ENCODE measurements around the gene TFR2. TPM values are rescaled to one million over a fixed set of nuclear protein-coding genes. Genes with fewer than 3 reads are reported as not detected.

The TFR2 gene
- total and polyA plus RNA-seq, 2 of the 4 experiments (the other 2 are of a cell fraction), result 0.18 to 0.50 TPM

GRCh38 chr7:100620239-100620638, 21.1 kb downstream of the TFR2 start:
- H3K9ac ChIP-seq (ENCODE audit: low read depth, low read length), result no peak overlapping the region
- H3K36me3 ChIP-seq (ENCODE audit: control insufficient read depth, insufficient read depth, low read length), result peaks cover 4% of the 10 kb centered on the region
- H2BK20ac ChIP-seq (ENCODE audit: low read depth, low read length), result no peak overlapping the region
- H3K27ac ChIP-seq (ENCODE audit: insufficient read depth, low read length), result no peak overlapping the region
- no peak overlapping the region for H3K18ac ChIP-seq (ENCODE audit: low read depth, low read length)
- H3K79me1 ChIP-seq (ENCODE audit: low read depth in 1 of 2, low read length in 2 of 2), result no peaks in the 10 kb centered on the region; a peak in 1 of 4 replicates
- no peak overlapping the region for H4K5ac ChIP-seq (ENCODE audit: low read depth, low read length)
- no peak overlapping the region for H3K23ac ChIP-seq (ENCODE audit: low read depth, low read length)
- dilution Hi-C loops (cut with HindIII; ENCODE audit: low sequenced_read_pairs, unreplicated experiment) (no loop called here), intact Hi-C loops (cut with micrococcal nuclease) (no loop called here), in situ Hi-C loops (cut with MboI; ENCODE audit: low sequenced_read_pairs) (no loop called here)
- H2AK9ac ChIP-seq (replicated peaks; ENCODE audit: low read depth, low read length, poor library complexity), result no peak overlapping the region
- no TSS peak for BruUV-seq (replicated peaks)
- no peaks in the 10 kb centered on the region for H3K9me3 ChIP-seq (ENCODE audit: control insufficient read depth, insufficient read depth, low read length)
- H2AK5ac ChIP-seq (ENCODE audit: low read depth, low read length), result no peak overlapping the region
- no peak for ATAC-seq (ENCODE audit: low read depth)
- H3K4me1 ChIP-seq (ENCODE audit: control insufficient read depth, insufficient read depth, low read length), result no peaks in the 10 kb centered on the region
- no peaks in the 10 kb centered on the region for H3K27me3 ChIP-seq (ENCODE audit: control insufficient read depth, insufficient read depth, low read length)
- no peak overlapping the region for H4K91ac ChIP-seq (ENCODE audit: insufficient read depth, low read depth, low read length)
- H3K9me1 ChIP-seq (ENCODE audit: insufficient read depth, low read length), result no peaks in the 10 kb centered on the region; the same call in 1 of the 2 replicates
- H4K20me1 ChIP-seq (ENCODE audit: insufficient read depth, low read length), result no peaks in the 10 kb centered on the region; the same call in 1 of the 2 replicates
- DNase-seq, result no peak
- no peak overlapping the region for H3K4ac ChIP-seq (ENCODE audit: low read depth, low read length)
- ChIA-PET POLR2A (ENCODE audit: unreplicated experiment) (no interaction called here), CTCF (interaction anchor here (0.6 kb wide), 1 partner anchor 32 kb away, joined by 3 read pairs; no protein-coding TSS in a partner anchor)
- no peak overlapping the region for H3K4me2 ChIP-seq (ENCODE audit: low read depth, low read length)
- no peak for TF ChIP-seq BHLHE40 (IDR thresholded peaks at IDR 0.05; ENCODE audit: low read depth, low read length)
- no peak for TF ChIP-seq CEBPB (IDR thresholded peaks at IDR 0.05; ENCODE audit: low read depth, low read length)
- no peak for TF ChIP-seq MXI1 (IDR thresholded peaks at IDR 0.05; ENCODE audit: borderline replicate concordance, low read depth, low read length)
- TF ChIP-seq CHD1 (IDR thresholded peaks at IDR 0.05; ENCODE audit: low read depth, low read length), result no peak
- TF ChIP-seq ELK1 (IDR thresholded peaks at IDR 0.05; ENCODE audit: borderline replicate concordance, low read depth, low read length), result no peak
- TF ChIP-seq RAD21 (IDR thresholded peaks at IDR 0.05; ENCODE audit: low read length), result no peak
- no peak for TF ChIP-seq SMC3 (IDR thresholded peaks at IDR 0.05; ENCODE audit: low read depth, low read length)
- TF ChIP-seq USF2 (IDR thresholded peaks at IDR 0.05; ENCODE audit: low read depth, low read length), result no peak
- TF ChIP-seq MAZ (IDR thresholded peaks at IDR 0.05; ENCODE audit: borderline replicate concordance, low read depth, low read length), result no peak
- no peak overlapping the region for H3K56ac ChIP-seq (ENCODE audit: extremely low read depth, insufficient read depth, low read length)
- H2BK5ac ChIP-seq (ENCODE audit: low read depth, low read length, poor library complexity, severe bottlenecking), result no peak overlapping the region
- no peak overlapping the region for H3K14ac ChIP-seq (replicated peaks; ENCODE audit: low read depth, low read length)
- no peak overlapping the region for H4K8ac ChIP-seq (ENCODE audit: low read depth in 2 of 2, low read length in 2 of 2)
- H3K4me3 ChIP-seq (ENCODE audit: insufficient read depth, low read depth, low read length), result no peak overlapping the region
- H2AFZ ChIP-seq (replicated peaks; ENCODE audit: low read length, poor library complexity), result no peak overlapping the region
- H2BK120ac ChIP-seq (ENCODE audit: low read depth, low read length), result no peak overlapping the region
- H2BK15ac ChIP-seq (ENCODE audit: low read depth, low read length), result no peak overlapping the region
- 100% methylated on average over 1 of the region's 6 CpGs; no CpG with 5 or more reads in 1 of the 2 experiments for WGBS, 2 experiments (ENCODE audit: extremely low coverage in 2 of 2, insufficient read length in 1 of 2)

Measured in IMR-90 (cell line).